Adrenal gland (tissue), 12 donors: ENCODE data around the gene SIX1. TPM values are rescaled to one million over a fixed set of nuclear protein-coding genes. Genes with fewer than 3 reads are reported as not detected.

ENCODE experiments used
- DNase-seq, 7 donors: peaks; one replicate each; pipeline ENCODE4 v3.0.0-alpha.2; 2019 to 2020
- H3K27ac ChIP-seq, 5 donors: fragments of 200-600 bp; sonication (generic) in 4 of 5; 1 replicate in 3 of 5; 2 replicates in 2 of 5; pipeline versions ENCODE4 v1.5.1 to v1.8.0; 2016 to 2020; ENCODE audit warnings: mild to moderate bottlenecking in 1 of 5
- H3K27me3 ChIP-seq: fragments of 200-600 bp; 2 replicates; pipeline ENCODE4 v1.8.0; 2021
- H3K36me3 ChIP-seq, 2 donors: fragments of 200-600 bp; replicated peaks in 1 of 2; 1 replicate in 1 of 2; 2 replicates in 1 of 2; pipeline versions ENCODE4 v1.5.1 to v1.8.0; 2018 to 2022
- H3K4me1 ChIP-seq, 2 donors: fragments of 200-600 bp; replicated peaks in 1 of 2; 1 replicate in 1 of 2; 2 replicates in 1 of 2; pipeline versions ENCODE4 v1.5.1 to v1.8.0; 2018 to 2021
- H3K4me3 ChIP-seq, 4 donors: fragments of 200-600 bp; sonication (generic) in 3 of 4; one replicate each; pipeline ENCODE4 v1.5.1; 2016 to 2018
- H3K9me3 ChIP-seq, 3 donors: fragments of 200-600 bp; sonication (generic) in 1 of 3; replicated peaks in 1 of 3; 1 replicate in 2 of 3; 2 replicates in 1 of 3; pipeline versions ENCODE4 v1.5.1 to v1.8.0; 2016 to 2021
- POLR2A ChIP-seq, 2 donors: fragments of 450-650 bp; IDR thresholded peaks; one replicate each; pipeline ENCODE4 v1.6.1; 2017; ENCODE audit warnings: antibody characterized with exemption in 2 of 2, mild to moderate bottlenecking in 2 of 2, moderate library complexity in 1 of 2
- WGBS, 4 donors: extraction: QIAGEN DNeasy Blood & Tissue Kit in 2 of 4; methylation state at CpG; one replicate each; pipeline versions ENCODE4 v1.1.5 to v1.1.7; 2013 to 2017; 5-methylcytosine and 5-hydroxymethylcytosine counted together
- intact Hi-C, 2 donors: fragments of 100-400 bp; cut with DNase I; formaldehyde crosslinking; loops; one replicate each; pipeline versions ENCODE4 v1.14.1 to v1.15.0; 2022 to 2023
- polyA plus RNA-seq, 3 donors: library from polyadenylated mRNA; stranded (reverse); fragments of 200-250 nt in 2 of 3; fragments of 350-450 nt in 1 of 3; fragmentation: Illumina TruSeq in 1 of 3; extraction: RNeasy Lipid Tissue Mini Kit (QIAGEN cat#74804) in 1 of 3; gene quantifications; one replicate each; pipeline ENCODE4 v1.2.3, GENCODE V29; 2013 to 2014
- total RNA-seq, 9 donors: library from RNA; depleted of rRNA in 4 of 9; stranded (reverse); fragments of >200 nt in 4 of 9; fragments of 120-200 nt in 1 of 9; fragmentation: NEBNext Ultra II Directional in 1 of 9; extraction: Animal tissue kit (Norgen Biotek cat#: 25700) in 1 of 9; gene quantifications; one replicate each; pipeline versions ENCODE4 v1.1.0 to v1.2.4, GENCODE V29; 2013 to 2023
- TF ChIP-seq, protein P1 (sequence below), 6 experiments: fragments of 450-650 bp in 4 of 6; fragments of 200-600 bp in 2 of 6; sonication (generic) in 1 of 6; IDR thresholded peaks; 1 replicate in 5 of 6; 2 replicates in 1 of 6; pipeline versions ENCODE4 v1.5.1 to v1.8.0; 2016 to 2021; ENCODE audit warnings: antibody characterized with exemption in 6 of 6, mild to moderate bottlenecking in 2 of 6, moderate library complexity in 1 of 6
- donor health status: healthy with polysubstance abuse.
- donor health status: Bipolar disorder and iron deficiency.
- donor health status: DM: yes; HTN: yes; CAD: no.
- donor health status: DM: no; HTN: no; CAD: no.
- donor health status: DM: no; HTN: no; CAD: no.
- donor health status: DM: yes; HTN: yes; CAD: no.

The SIX1 gene
- total and polyA plus RNA-seq, 12 donors: 0.11 to 0.96 (median 0.57) TPM

DNA sequence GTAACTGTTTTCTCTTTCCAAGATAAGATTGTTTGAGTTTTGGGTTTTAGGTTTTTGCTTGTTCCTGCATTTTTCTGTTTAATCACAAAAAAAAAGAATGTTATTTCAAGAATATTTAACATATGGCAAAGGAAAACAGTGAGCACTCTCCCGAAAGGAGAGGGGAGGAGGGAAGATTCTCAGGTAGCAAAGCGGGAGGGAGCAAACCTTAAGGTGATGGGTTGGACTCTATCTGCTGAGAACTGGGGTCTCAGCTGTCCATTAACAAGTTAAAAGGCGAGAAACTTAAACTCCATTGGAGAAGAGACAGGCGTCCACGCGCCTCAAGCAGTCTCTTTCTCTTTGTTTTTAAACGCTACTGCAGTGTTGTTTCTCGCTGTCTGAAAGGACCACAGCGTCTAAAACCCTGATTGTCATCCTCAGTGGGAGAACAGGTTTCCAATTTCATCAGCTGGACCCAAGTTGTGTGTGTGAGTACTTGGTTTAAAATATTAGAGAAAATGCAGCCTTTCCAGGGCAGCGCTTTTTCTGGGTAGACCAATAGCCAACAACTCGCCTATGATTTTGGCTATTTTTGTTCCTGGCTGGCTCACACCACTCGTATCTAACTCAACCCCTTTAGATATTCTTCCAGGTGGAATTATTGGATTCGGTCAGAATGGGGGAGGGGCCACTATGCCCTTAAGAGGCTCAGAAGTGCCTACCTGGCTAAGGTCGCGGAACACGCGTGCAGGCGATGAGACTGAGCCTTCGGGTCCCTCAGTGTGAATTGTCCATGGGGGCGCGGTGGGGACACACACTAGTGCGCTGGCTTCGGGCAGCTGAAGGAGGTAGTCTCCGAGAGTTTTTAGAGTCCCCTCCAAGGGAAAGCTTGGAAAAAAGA, 8.2 kb downstream of the SIX1 start:
- TF ChIP-seq, protein P1, sequence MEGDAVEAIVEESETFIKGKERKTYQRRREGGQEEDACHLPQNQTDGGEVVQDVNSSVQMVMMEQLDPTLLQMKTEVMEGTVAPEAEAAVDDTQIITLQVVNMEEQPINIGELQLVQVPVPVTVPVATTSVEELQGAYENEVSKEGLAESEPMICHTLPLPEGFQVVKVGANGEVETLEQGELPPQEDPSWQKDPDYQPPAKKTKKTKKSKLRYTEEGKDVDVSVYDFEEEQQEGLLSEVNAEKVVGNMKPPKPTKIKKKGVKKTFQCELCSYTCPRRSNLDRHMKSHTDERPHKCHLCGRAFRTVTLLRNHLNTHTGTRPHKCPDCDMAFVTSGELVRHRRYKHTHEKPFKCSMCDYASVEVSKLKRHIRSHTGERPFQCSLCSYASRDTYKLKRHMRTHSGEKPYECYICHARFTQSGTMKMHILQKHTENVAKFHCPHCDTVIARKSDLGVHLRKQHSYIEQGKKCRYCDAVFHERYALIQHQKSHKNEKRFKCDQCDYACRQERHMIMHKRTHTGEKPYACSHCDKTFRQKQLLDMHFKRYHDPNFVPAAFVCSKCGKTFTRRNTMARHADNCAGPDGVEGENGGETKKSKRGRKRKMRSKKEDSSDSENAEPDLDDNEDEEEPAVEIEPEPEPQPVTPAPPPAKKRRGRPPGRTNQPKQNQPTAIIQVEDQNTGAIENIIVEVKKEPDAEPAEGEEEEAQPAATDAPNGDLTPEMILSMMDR (IDR thresholded peaks at IDR 0.05): no peak
- no peak for TF ChIP-seq POLR2A (IDR thresholded peaks at IDR 0.05)
- no peaks in the 10 kb centered on the region for H3K4me1 ChIP-seq
- no peak overlapping the region for H3K4me3 ChIP-seq
- 29 to 41% (median 32%) methylated on average over 22 to 24 of the region's 24 CpGs for WGBS, 4 donors
- peaks cover 100% of the 10 kb centered on the region for H3K27me3 ChIP-seq
- no peak for DNase-seq
- H3K9me3 ChIP-seq: no peaks in the 10 kb centered on the region
- H3K36me3 ChIP-seq: no peaks in the 10 kb centered on the region
- intact Hi-C loops: no loop called here
- no peak overlapping the region for H3K27ac ChIP-seq

DNA sequence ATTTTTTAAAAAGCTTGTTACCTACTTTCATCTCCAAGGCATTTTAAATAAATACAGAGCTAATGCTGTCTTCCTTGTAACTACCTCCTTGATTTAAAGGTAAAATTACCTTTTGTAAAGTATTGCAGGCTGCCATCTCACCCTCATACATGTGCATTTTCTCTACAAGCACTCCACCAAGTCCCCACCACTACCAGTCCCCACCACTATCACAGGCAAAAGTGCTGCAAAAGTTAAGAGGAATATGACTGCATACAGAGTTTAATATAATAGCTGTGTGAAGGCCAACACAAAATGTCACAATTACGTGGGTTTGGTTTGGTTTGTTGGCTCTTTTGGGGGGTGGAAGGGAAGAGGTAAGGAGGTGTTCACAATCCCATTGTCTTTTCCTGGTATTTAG, 9.6 kb downstream of the SIX1 start:
- intact Hi-C loops: no loop called here
- Histone ChIP-seq H3K27me3 (peaks cover 90% of the 10 kb centered on the region), H3K27ac (no peak overlapping the region), H3K36me3 (no peaks in the 10 kb centered on the region), H3K4me1 (no peaks in the 10 kb centered on the region), H3K4me3 (no peak overlapping the region), H3K9me3 (no peaks in the 10 kb centered on the region)
- TF ChIP-seq, protein P1 (IDR thresholded peaks at IDR 0.05): no peak
- TF ChIP-seq POLR2A (IDR thresholded peaks at IDR 0.05): no peak
- DNase-seq: no peak
- WGBS, 4 donors: 0 to 26% (median 0%) methylated on average over 1 of the region's 1 CpG

DNA sequence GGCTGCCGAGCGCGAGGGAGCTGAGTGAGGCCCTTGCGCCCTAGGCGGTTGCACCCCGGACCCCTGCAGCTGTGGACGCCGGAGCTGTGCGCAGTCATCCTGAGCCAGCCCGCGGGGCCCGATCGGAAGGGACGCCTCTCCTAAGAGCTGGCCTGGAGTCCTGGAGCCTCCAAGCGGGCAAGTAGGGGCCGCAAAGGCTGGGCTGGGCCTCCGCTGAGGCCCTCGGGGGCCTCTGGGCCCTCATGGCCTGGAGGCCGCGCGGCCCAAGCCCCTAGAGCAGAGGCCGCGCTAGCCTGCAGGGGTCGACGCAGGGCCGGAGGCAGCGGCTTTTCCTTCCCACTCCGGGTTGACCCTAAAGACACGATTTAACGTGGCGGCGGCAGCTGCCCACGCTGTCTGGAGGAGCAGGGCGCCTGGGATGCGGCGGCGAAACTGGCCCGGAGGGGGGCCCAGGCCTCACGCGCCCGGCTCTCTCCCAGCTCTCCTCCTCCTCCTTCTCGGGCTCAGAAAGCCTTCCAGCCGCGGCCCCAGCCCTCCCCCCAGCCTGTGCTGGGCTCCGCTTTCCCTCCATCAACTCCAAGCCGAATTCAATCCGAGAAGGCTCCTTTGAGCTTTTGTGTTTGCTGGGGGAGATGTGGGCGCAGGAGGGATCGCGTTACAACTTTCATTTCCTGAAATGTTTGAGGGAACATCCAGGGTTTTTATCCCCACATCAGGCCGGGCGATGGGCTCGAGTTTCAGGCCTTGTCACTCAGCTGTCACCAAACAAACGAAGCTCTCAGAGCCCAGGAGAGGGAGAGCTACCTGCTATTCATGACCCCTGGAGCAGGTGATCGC, 11.6 kb downstream of the SIX1 start:
- H3K27me3 ChIP-seq: peaks cover 70% of the 10 kb centered on the region
- 22 to 34% (median 26%) methylated on average over 14 to 55 of the region's 55 CpGs for WGBS, 4 donors

More for the DNA sequence above, 11.6 kb downstream of the SIX1 start:
- TF ChIP-seq POLR2A (IDR thresholded peaks at IDR 0.05): no peak
- TF ChIP-seq, protein P1 (IDR thresholded peaks at IDR 0.05): no peak
- intact Hi-C loops: no loop called here
- Histone ChIP-seq H3K4me1 (no peaks in the 10 kb centered on the region), H3K4me3 (peak overlapping the region in 1 of 4 donors; percentile 31), H3K27ac (no peak overlapping the region), H3K36me3 (no peaks in the 10 kb centered on the region), H3K9me3 (no peaks in the 10 kb centered on the region)
- no peak for DNase-seq
